HAP-1 (cell line): ENCODE results near the gene PITPNM3.
A peak's percentile ranks its signal among the peaks of the same experiment; 100 is the strongest.

Source experiments
- DNase-seq, 2 experiments: peaks; one replicate each; pipeline ENCODE4 v3.0.0-alpha.2; 2016 to 2020; ENCODE audit warnings: low spot score in 2 of 2
- H3K27me3 ChIP-seq: fragments of 250-450 bp; sonication (Bioruptor Pico); 2 replicates; pipeline ENCODE4 v1.5.1; 2020; ENCODE audit warnings: low read depth, mild to moderate bottlenecking, moderate library complexity
- H3K36me3 ChIP-seq: fragments of 250-450 bp; sonication (Bioruptor Pico); replicated peaks from 2 replicates; pipeline ENCODE4 v1.5.1; 2020; ENCODE audit warnings: mild to moderate bottlenecking
- H3K4me1 ChIP-seq: fragments of 250-450 bp; sonication (Bioruptor Pico); 2 replicates; pipeline ENCODE4 v1.5.1; 2020; ENCODE audit warnings: mild to moderate bottlenecking
- H3K4me3 ChIP-seq: fragments of 250-450 bp; sonication (Bioruptor Pico); 2 replicates; pipeline ENCODE4 v1.5.1; 2020; ENCODE audit warnings: mild to moderate bottlenecking, moderate library complexity
- H3K9me3 ChIP-seq: fragments of 250-450 bp; sonication (Bioruptor Pico); 2 replicates; pipeline ENCODE4 v1.5.1; 2020; ENCODE audit warnings: mild to moderate bottlenecking, moderate library complexity
- in situ Hi-C: fragments of 300-500 bp; cut with MboI; formaldehyde crosslinking; loops from 3 replicates; pipeline ENCODE4 v1.14.3; 2020; ENCODE audit warnings: low sequenced_read_pairs, inconsistent platforms, mixed read lengths

Gene PITPNM3

DNA sequence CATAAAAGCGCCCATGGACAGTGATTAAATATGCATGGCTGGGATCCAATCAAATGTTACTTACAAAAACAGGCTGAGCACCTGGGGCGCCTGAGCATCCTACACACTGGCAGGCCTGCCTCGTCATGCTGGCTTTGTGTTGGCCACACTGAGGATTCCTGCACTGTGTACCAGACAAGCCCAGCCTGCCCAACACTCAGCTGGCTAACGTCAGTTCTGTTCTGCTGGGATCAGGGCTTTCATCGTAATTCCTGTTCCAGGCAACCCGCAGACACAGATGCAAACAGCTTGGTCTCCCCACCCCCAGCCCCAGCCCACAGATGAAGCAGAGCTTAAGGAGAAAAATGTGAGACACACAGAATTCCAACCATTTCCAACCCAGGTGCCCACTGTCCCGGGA lies 81.4 kb downstream of the PITPNM3 start:
- Histone ChIP-seq H3K4me1 (peaks cover 7% of the 10 kb centered on the region), H3K9me3 (no peaks in the 10 kb centered on the region), H3K4me3 (no peak overlapping the region), H3K27me3 (no peaks in the 10 kb centered on the region), H3K36me3 (no peaks in the 10 kb centered on the region)
- no peak for DNase-seq
- in situ Hi-C loops: loop anchor here (25.0 kb wide), 1 partner anchor 1488 kb away; the partner anchor contains the start of genes CAMTA2, INCA1 and KIF1C

DNA sequence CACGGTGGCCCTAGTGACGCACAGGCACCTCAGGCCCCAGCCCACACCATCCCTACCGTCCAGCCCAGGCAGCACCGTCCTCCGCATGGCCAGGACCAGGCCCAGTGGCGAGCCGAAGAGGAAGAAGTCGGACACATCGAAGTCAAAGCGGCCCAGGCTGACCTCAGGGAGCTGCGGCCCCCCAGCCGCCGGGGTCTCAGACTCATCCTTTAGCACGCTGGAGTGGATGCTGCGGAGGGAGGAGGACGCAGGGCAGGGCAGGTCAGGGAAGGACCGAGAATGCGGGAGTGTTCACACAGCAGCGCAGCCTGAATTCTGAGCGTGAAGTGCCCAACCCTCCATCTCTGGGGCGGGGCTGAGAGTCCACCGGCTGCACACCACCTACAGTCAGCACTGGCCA lies 82.0 kb downstream of the PITPNM3 start:
- Histone ChIP-seq H3K4me3 (no peak overlapping the region), H3K36me3 (no peaks in the 10 kb centered on the region), H3K4me1 (peaks cover 7% of the 10 kb centered on the region), H3K9me3 (no peaks in the 10 kb centered on the region), H3K27me3 (no peaks in the 10 kb centered on the region)
- in situ Hi-C loops: loop anchor here (25.0 kb wide), 1 partner anchor 1487 kb away; the partner anchor contains the start of genes CAMTA2, INCA1 and KIF1C
- DNase-seq: no peak

DNA sequence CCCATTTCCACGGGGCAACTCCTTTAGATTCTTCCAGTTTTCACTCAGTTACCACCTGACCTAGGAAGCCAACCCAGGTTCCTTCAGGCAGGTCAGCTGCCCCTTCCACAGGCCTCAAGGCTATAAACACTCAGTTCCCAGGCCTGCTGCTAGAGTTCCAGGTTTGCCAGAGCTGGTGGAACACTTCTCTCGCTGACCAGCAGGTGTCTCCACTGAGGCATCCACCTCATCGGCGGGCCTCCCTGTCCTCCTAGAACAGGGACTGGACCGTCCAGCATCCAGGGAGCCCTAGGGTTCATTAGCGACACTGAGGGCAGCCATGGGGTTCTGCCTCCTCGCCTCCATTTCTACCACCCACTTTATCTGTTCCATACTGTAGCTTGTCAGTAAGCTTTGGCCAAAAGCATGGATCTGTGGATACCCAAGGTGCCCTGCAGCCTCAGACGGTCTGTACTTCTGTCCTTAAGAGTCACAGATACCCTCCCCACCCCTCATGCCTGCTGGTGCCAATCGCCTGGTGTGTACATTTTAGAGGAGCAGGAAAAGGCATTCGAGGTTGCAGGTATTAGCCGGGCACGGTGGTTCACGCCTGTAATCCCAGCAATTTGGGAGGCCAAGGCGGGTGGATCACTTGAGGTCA lies 83.1 kb downstream of the PITPNM3 start:
- DNase-seq: peak; percentile 64 to 85
- in situ Hi-C loops: loop anchor here (25.0 kb wide), 1 partner anchor 1486 kb away; the partner anchor contains the start of genes CAMTA2, INCA1 and KIF1C
- no peaks in the 10 kb centered on the region for H3K27me3 ChIP-seq
- no peaks in the 10 kb centered on the region for H3K9me3 ChIP-seq
- no peaks in the 10 kb centered on the region for H3K36me3 ChIP-seq
- peaks cover 7% of the 10 kb centered on the region for H3K4me1 ChIP-seq
- no peak overlapping the region for H3K4me3 ChIP-seq

DNA sequence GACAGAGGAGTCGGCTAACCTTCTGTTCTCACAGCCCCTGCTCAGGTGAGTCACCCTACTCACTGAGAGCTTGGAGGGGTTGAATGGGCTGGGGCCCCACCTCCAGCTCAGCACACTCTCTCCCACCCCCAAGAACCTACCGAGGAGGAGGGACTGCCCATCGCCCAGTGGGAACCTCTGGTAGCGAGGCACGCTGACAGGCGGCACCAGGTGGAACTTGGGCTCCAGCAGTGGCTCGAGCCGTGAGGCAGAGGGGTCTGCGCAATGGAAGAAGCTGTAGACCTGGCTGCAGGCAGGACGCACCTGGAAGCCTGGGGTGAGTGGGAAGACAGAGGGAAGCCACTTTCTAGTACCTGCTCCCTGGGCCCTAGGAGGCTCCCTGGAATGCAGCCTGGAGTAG lies 83.8 kb downstream of the PITPNM3 start:
- Histone ChIP-seq H3K4me3 (no peak overlapping the region), H3K36me3 (no peaks in the 10 kb centered on the region), H3K4me1 (peaks cover 7% of the 10 kb centered on the region), H3K9me3 (no peaks in the 10 kb centered on the region), H3K27me3 (no peaks in the 10 kb centered on the region)
- no peak for DNase-seq
- in situ Hi-C loops: loop anchor here (25.0 kb wide), 1 partner anchor 1485 kb away; the partner anchor contains the start of genes CAMTA2, INCA1 and KIF1C

DNA sequence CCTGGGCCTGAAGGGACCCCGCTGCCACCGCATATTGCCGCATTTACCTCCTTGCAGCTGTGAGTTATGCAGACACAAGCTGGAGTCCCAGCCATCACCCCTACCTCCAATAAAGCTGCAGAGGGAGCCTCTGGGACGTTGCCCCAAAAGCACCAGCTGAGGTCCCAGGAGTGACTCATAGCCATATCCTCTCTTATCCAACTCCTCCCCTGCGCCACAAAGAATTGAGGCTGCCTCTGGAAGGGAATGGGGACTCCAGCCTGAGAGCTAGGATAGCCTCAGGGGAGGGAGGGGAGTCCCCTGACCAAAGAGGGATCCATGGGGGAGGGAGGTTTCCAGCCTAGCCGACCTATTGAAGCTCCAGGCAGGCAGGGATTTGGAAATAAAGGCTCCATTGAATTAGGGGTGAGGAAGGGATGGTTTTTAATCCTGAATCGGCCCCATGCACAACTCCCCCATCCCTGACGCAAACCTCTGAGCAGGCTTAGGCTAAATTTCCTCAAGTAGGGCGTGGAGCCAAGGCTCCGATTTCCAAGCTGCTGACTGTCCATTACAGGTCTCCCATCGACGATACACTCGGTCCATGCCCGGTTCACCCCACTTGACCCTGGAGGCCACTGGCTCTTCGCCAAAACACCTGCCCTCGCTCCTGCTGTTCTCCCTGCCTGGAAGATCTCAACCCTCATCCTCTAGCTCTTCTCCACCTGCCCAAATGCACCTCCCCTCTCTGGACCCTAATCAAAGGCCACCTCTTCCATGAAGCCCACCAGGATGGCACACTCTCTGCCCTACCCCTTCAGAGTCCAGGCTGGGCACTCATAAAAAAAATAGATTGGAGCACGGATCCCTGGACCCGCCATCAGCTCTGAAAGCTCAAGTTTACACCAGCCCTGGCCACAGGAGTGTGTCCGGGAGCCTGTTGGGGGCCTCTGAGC lies 84.6 kb downstream of the PITPNM3 start:
- Histone ChIP-seq H3K36me3 (no peaks in the 10 kb centered on the region), H3K27me3 (no peaks in the 10 kb centered on the region), H3K4me3 (no peak overlapping the region), H3K4me1 (peaks cover 7% of the 10 kb centered on the region), H3K9me3 (no peaks in the 10 kb centered on the region)
- DNase-seq: peak; percentile 35 to 69
- in situ Hi-C loops: loop anchor here (25.0 kb wide), 1 partner anchor 1484 kb away; the partner anchor contains the start of genes CAMTA2, INCA1 and KIF1C

DNA sequence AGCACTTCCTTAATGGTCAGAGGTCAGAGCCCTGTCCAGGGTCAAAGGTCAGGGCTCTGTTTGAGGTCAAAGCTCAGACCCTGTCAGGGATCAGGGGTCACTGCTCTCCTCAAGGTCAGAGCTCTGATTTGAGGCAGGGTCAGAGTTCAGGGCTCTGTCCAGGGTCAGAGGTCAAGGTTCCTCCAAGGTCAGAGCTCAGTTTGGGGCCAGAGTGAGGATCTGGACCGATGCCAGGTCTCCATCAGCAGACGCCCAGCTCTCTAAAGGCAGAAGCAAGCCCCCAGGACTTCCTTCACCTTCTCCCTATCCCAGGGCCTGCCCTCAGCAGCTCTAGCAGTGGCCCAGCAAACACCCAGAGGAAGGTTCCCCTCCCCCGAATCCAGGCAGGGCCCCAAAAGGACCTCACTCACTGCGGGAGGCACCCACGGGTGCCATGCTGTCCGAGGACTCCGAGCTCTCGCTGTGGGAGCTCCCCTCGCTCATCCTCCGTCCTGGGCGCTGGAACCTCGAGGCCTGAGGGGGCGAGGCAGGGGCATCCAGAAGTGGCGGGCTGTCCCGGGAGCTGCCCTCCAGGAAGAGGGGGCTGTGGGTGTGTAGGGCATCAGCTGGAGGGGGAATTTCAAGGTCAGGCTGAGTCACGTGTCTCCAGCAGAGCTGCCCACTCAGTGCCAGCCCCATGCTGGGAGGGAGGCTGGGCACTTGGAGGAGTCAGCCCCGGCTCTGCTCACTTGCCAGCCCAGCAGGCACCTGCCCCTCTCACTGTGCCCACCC lies 85.4 kb downstream of the PITPNM3 start:
- in situ Hi-C loops: loop anchor here (25.0 kb wide), 1 partner anchor 1484 kb away; the partner anchor contains the start of genes CAMTA2, INCA1 and KIF1C
- DNase-seq: no peak
- H3K9me3 ChIP-seq: no peaks in the 10 kb centered on the region
- no peak overlapping the region for H3K4me3 ChIP-seq
- no peaks in the 10 kb centered on the region for H3K27me3 ChIP-seq
- H3K4me1 ChIP-seq: peaks cover 7% of the 10 kb centered on the region
- H3K36me3 ChIP-seq: no peaks in the 10 kb centered on the region

DNA sequence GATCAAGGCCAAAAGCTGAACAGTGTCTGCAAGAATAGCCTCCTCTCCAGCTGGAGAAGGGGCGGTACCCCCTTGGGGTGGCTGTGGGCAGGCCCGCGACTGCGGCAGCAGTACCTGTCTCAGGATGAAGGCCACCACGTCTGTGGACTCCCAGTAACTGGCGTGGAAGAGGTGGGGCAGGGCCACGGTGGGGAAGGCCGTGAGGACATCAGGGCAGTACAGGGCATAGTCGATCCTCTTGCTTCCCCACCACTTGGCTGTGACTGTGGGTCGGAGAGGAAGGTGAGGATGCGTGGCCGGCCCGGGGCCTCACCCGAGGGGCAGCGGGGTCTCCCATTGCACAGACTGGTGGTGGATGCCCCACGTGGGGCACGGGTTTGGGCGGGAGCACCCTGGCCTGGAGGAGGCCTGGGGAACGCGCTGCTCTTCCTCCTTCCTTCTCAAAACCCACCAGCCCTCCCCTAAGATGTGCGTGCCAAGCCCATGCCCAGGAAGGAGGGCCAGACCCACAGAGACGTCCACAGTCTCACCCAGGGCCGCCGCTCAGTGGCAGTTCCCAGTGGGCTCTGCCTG lies 86.1 kb downstream of the PITPNM3 start:
- in situ Hi-C loops: loop anchor here (25.0 kb wide), 1 partner anchor 1483 kb away; the partner anchor contains the start of genes CAMTA2, INCA1 and KIF1C
- DNase-seq: no peak
- no peak overlapping the region for H3K4me3 ChIP-seq
- no peaks in the 10 kb centered on the region for H3K9me3 ChIP-seq
- no peaks in the 10 kb centered on the region for H3K36me3 ChIP-seq
- peaks cover 7% of the 10 kb centered on the region for H3K4me1 ChIP-seq
- H3K27me3 ChIP-seq: no peaks in the 10 kb centered on the region

DNA sequence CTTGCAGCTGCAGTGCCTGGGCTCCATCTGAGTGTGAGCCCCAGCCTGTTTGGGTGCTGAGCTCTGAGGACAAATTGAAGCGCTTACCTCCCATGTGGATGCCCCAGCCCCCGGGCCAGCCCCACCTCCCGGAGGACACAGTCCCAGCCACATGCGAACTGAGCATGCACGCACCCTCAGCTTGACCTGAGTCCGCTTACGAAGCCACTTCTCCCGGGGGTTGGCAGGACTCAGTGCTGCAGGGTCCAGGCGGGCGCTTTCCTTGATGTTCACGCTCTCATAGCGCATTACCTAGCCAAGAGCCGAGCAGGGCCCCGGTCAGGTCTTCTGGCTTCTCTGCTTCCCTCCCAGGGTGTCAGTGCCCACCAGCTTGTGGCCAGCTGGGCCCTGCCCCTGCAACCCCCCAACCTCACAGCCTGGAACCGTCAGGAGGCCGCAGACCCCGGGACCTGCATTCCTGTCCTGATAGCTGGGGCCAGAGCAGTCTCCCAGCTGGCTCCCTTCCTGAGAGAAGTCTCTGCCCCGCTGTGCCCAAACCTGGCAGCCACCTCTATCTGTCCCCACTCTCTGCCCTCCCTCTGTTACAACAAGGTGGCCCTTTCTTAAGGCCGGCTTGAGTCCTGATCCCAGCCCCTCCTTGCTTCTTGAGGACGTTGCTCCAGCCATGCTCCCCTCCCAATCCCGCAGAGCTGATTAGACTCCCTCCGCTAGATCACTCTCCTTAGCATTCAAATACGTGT lies 88.1 kb downstream of the PITPNM3 start:
- Histone ChIP-seq H3K27me3 (no peaks in the 10 kb centered on the region), H3K4me1 (peaks cover 7% of the 10 kb centered on the region), H3K4me3 (no peak overlapping the region), H3K36me3 (no peaks in the 10 kb centered on the region), H3K9me3 (no peaks in the 10 kb centered on the region)
- in situ Hi-C loops: loop anchor here (25.0 kb wide), 1 partner anchor 1481 kb away; the partner anchor contains the start of genes CAMTA2, INCA1 and KIF1C
- no peak for DNase-seq

DNA sequence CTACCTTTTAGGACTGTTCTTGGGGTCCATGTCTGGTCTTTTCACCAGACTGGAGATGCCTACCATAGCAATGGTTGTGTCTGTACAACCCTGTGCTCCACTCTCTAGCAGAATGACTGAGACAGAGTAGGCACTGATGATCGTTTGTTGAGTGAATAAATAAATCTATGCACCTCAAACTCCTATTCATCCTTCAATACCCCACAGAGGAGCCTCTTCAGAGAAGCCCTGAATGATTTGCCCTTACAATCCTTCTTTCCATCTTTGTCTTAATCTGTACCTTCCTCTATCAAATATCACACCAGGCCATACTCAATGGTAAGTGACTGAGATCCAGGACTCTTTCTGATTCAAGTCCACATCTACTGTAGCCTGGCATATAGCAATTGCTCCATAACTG lies 88.8 kb downstream of the PITPNM3 start:
- no peaks in the 10 kb centered on the region for H3K36me3 ChIP-seq

DNA sequence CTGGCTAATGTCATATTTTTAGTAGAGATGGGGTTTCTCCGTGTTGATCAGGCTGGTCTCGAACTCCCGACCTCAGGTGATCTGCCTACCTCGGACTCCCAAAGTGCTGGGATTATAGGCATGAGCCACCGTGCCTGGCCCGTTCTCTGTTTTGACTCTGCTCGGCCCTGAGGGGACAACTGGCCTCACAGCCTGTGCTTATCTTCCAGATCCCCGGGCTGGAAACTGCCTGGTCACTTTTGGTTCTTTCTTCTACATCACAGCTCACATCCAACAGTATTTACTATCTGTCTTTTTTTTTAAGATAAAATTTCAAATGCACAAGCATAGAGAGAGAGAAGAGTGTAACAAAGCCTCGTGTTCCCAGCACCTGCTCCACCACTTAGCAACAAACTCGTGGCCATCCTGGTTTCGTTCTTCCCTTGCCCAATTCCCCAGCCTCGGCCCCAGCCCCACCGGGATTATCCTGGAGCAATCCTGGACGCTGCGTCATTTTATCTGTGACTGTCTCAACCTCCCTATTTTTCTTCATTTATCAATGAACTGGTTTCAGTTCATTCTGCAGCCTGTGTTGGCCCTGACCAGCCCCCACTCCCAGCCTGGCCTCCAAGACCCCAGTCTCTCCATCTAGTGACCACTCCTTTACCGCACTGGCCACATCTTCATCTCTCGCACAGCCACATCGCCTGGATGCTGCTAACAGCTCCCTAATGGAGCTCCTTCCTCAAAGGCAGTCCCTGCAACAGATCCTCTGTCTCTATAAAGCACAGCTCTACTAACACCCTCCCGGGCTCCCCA lies 91.0 kb downstream of the PITPNM3 start:
- DNase-seq: no peak
- no peaks in the 10 kb centered on the region for H3K9me3 ChIP-seq
- in situ Hi-C loops: loop anchor here (25.0 kb wide), 1 partner anchor 1478 kb away; the partner anchor contains the start of genes CAMTA2, INCA1 and KIF1C
- H3K27me3 ChIP-seq: no peaks in the 10 kb centered on the region
- H3K4me3 ChIP-seq: no peak overlapping the region
- H3K36me3 ChIP-seq: no peaks in the 10 kb centered on the region
- 0 out of 2 replicates have a peak, but pooled peaks cover 3% of the 10 kb centered on the region for H3K4me1 ChIP-seq

More for the DNA sequence above, 88.8 kb downstream of the PITPNM3 start:
- H3K4me1 ChIP-seq: peaks cover 7% of the 10 kb centered on the region
- H3K27me3 ChIP-seq: no peaks in the 10 kb centered on the region
- H3K4me3 ChIP-seq: no peak overlapping the region
- H3K9me3 ChIP-seq: no peaks in the 10 kb centered on the region
- in situ Hi-C loops: loop anchor here (25.0 kb wide), 1 partner anchor 1480 kb away; the partner anchor contains the start of genes CAMTA2, INCA1 and KIF1C
- no peak for DNase-seq

DNA sequence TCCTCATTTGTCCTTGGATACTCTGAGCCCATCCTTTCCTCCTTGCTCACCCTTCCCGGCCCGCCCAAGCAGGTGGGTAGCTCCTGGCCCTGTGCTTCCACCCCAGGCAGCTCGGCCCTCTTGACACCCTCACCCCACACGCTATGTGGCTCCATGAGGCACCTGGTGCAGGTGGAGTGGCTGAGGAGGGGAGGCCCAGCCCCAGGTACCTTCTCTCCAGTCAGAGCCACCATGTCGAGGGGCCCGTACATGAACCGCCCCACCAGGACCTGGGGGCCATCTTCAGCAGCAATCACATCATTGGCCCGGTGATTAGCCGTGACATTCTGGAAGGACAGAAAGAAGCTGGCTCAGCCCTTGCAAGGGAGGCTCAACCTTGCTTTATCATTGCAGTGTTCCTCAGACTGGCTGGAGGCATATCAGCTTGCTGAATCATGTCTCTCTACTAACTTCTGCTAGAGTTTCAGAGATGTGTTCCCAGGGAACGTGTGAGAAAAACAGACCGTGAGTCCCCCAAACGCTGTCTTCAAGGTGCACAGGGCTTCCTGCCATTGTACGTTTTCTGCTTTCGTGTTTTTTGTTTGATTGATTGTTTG lies 91.8 kb downstream of the PITPNM3 start:
- Histone ChIP-seq H3K4me1 (0 out of 2 replicates have a peak, but pooled peaks cover 4% of the 10 kb centered on the region), H3K27me3 (no peaks in the 10 kb centered on the region), H3K9me3 (no peaks in the 10 kb centered on the region), H3K36me3 (no peaks in the 10 kb centered on the region), H3K4me3 (no peak overlapping the region)
- no peak for DNase-seq
- in situ Hi-C loops: loop anchor here (25.0 kb wide), 1 partner anchor 1477 kb away; the partner anchor contains the start of genes CAMTA2, INCA1 and KIF1C
